ENCODE data around the gene GNPDA1. TPM values are rescaled to one million over a fixed set of nuclear protein-coding genes. Genes with fewer than 3 reads are reported as not detected.
A peak's percentile ranks its signal among the peaks of the same experiment; 100 is the strongest.

GNPDA1 gene
- total and polyA plus RNA-seq, 2 donors from 2014 or later, result 30.1 to 76.6 TPM

GRCh38 chr5:141992349-141992963 is 20.4 kb downstream of the GNPDA1 start:
- TF ChIP-seq CTCF (IDR thresholded peaks at IDR 0.05; ENCODE audit: borderline replicate concordance, extremely low read depth, insufficient read depth), result peak; percentile 75
- intact Hi-C loops (cut with DNase I), result loop anchor here (10.0 kb wide), 1 partner anchor 152 kb away; no protein-coding TSS in a partner anchor
- no peaks in the 10 kb centered on the region for H3K9me3 ChIP-seq (ENCODE audit: control insufficient read depth in 2 of 3, insufficient read depth in 1 of 3, low read length in 3 of 3)
- no peak overlapping the region for H3K4me3 ChIP-seq (ENCODE audit: low read length in 3 of 3)
- peaks cover 8 to 24% (median 22%) of the 10 kb centered on the region in 3 donors for H3K36me3 ChIP-seq (ENCODE audit: control insufficient read depth in 2 of 3, insufficient read depth in 3 of 3, low read length in 3 of 3)
- peak in 4 of 5 donors; percentile 64 to 86 (median 76) for DNase-seq
- H3K27me3 ChIP-seq (ENCODE audit: control insufficient read depth, insufficient read depth, low read length), result no peaks in the 10 kb centered on the region
- H3K27ac ChIP-seq (ENCODE audit: low read depth in 2 of 2, low read length in 2 of 2), result no peak overlapping the region
- H3K9ac ChIP-seq (ENCODE audit: low read length in 3 of 3), result no peak overlapping the region
- FAIRE-seq, result peak; percentile 88
- H3K4me1 ChIP-seq (ENCODE audit: control insufficient read depth in 2 of 3, insufficient read depth in 2 of 3, low read depth in 1 of 3, low read length in 3 of 3), result peaks cover 0 to 5% (median 0%) of the 10 kb centered on the region in 3 donors

- intact Hi-C loops (cut with DNase I), result loop anchor here (10.0 kb wide), 1 partner anchor 155 kb away; no protein-coding TSS in a partner anchor
- Histone ChIP-seq H3K4me3 (ENCODE audit: low read length in 3 of 3) (no peak overlapping the region), H3K27me3 (ENCODE audit: control insufficient read depth, insufficient read depth, low read length) (no peaks in the 10 kb centered on the region), H3K9me3 (ENCODE audit: control insufficient read depth in 2 of 3, insufficient read depth in 1 of 3, low read length in 3 of 3) (no peaks in the 10 kb centered on the region), H3K4me1 (ENCODE audit: control insufficient read depth in 2 of 3, insufficient read depth in 2 of 3, low read depth in 1 of 3, low read length in 3 of 3) (no peaks in the 10 kb centered on the region), H3K9ac (ENCODE audit: low read length in 3 of 3) (no peak overlapping the region), H3K36me3 (ENCODE audit: control insufficient read depth in 2 of 3, insufficient read depth in 3 of 3, low read length in 3 of 3) (peaks cover 8 to 33% (median 32%) of the 10 kb centered on the region in 3 donors), H3K27ac (ENCODE audit: low read depth in 2 of 2, low read length in 2 of 2) (no peak overlapping the region)
- no peak for FAIRE-seq
- TF ChIP-seq CTCF (IDR thresholded peaks at IDR 0.05; ENCODE audit: borderline replicate concordance, extremely low read depth, insufficient read depth), result no peak
- DNase-seq, result no peak
Observed at GRCh38 chr5:141989720-141990119, 23.1 kb downstream of the GNPDA1 start.

GRCh38 chr5:141986072-141986471 is 26.8 kb downstream of the GNPDA1 start:
- no peak for DNase-seq
- H3K9ac ChIP-seq (ENCODE audit: low read length in 3 of 3), result no peak overlapping the region
- no peak overlapping the region for H3K27ac ChIP-seq (ENCODE audit: low read depth in 2 of 2, low read length in 2 of 2)
- no peak for FAIRE-seq
- H3K36me3 ChIP-seq (ENCODE audit: control insufficient read depth in 2 of 3, insufficient read depth in 3 of 3, low read length in 3 of 3), result peaks cover 7 to 32% (median 32%) of the 10 kb centered on the region in 3 donors
- intact Hi-C loops (cut with DNase I), result no loop called here
- no peaks in the 10 kb centered on the region for H3K9me3 ChIP-seq (ENCODE audit: control insufficient read depth in 2 of 3, insufficient read depth in 1 of 3, low read length in 3 of 3)
- H3K4me3 ChIP-seq (ENCODE audit: low read length in 3 of 3), result no peak overlapping the region
- TF ChIP-seq CTCF (IDR thresholded peaks at IDR 0.05; ENCODE audit: borderline replicate concordance, extremely low read depth, insufficient read depth), result no peak
- no peaks in the 10 kb centered on the region for H3K4me1 ChIP-seq (ENCODE audit: control insufficient read depth in 2 of 3, insufficient read depth in 2 of 3, low read depth in 1 of 3, low read length in 3 of 3)
- no peaks in the 10 kb centered on the region for H3K27me3 ChIP-seq (ENCODE audit: control insufficient read depth, insufficient read depth, low read length)
